Medulla oblongata (tissue), 1 donor: ENCODE results near the gene TNFSF9.
"Not testable (repeated sequence)": the region's sequence is repeated elsewhere in the genome, so short reads cannot be mapped to it uniquely, and the experiment has no call there.

Experiments used
- DNase-seq: peaks from one replicate; pipeline ENCODE4 v3.0.0-alpha.2; 2015; ENCODE audit errors: extremely low spot score

TNFSF9 gene

DNA sequence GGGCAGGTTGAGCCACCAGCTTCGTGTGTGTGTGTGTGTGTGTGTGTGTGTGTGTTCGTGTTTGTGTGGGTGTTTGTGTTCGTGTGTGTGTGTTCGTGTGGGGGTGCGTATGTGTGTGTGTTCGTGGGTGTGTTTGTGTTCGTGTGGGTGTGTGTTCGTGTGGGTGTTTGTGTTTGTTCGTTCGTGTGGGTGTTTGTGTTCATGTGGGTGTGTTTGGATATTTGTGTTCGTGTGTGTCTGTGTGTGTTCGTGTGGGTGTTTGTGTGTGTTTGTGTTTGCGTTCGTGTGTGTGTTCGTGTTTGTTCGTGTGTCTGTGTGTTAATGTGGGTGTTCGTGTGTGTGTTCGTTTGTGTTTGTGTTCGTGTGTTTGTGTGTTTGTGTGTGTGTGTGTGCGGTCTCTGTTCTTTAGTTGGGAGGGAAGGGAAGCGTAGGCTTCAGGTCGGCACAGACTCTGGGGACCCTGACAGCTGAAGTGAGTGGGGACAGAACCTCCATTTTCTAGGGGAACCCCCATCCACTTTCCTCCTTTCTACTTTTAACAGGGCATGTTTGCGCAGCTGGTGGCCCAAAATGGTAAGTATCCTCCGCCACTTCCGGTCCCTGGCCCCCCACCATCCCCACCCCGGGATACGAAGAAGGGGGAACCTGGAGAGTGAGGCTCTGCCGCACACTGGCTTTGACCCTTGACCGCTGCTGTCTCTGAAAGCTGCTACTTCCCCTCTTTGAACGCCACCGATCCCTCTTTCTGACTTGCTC, 1.6 kb downstream of the TNFSF9 start:
- DNase-seq: no peak

DNA sequence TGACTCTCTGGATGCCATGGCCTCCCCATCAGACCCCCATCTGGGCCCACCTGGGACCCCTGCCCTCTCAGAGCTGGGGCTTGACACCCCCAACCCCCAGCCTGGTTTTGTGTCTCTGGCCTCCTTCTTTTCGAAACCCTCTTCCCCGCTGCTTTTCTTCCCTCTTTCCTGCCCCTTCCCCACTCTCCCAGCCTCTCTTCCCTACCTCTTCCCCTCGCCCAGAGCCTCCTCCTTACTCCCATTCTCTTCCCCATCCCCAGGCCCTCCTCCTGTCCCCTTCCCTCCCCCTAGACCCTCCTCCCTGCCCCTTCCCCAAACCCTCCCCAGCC, 2.1 kb downstream of the TNFSF9 start:
- DNase-seq: no peak

DNA sequence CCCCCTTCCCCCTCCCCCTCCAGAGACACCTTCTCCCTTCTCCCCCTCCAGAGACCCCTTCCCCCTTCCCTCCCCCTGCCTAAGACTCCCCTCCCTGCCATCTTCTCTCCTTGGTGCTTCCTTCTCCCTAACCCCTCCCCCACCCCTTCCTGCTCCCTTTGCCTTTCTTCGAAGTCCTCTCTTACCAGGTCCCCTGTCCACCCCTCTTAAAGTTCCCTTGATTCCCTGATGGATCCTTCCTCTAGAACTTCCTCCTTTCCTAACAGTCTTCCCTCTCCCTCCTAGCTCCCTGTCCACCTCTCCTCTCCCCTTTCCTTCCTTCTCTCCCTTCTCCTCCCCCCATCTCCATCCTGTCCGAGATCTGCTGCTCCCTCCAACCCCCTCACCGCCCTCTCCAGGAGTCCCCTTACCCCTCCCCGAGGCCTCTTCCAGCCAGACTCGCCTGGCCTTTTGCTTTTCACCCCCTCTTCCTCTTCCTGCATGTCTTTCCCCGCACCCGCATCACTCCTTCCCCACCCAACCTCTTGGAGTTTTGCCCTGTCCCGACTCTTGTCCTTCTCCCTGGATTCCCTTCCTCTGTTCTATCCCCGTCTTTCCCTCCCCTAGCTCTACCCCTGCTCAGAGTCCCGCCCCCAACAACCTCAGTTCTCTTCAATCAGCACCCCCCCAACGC, 3.1 kb downstream of the TNFSF9 start:
- DNase-seq: no peak

DNA sequence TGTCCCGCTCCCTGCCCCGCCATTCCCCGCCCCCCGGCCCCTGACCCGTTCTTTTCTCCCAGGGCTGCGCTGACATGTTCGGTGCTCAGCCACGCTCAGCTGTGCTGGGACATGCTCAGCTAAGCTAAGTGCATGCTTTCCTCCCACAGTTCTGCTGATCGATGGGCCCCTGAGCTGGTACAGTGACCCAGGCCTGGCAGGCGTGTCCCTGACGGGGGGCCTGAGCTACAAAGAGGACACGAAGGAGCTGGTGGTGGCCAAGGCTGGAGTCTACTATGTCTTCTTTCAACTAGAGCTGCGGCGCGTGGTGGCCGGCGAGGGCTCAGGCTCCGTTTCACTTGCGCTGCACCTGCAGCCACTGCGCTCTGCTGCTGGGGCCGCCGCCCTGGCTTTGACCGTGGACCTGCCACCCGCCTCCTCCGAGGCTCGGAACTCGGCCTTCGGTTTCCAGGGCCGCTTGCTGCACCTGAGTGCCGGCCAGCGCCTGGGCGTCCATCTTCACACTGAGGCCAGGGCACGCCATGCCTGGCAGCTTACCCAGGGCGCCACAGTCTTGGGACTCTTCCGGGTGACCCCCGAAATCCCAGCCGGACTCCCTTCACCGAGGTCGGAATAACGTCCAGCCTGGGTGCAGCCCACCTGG, 3.7 kb downstream of the TNFSF9 start:
- DNase-seq: no peak

DNA sequence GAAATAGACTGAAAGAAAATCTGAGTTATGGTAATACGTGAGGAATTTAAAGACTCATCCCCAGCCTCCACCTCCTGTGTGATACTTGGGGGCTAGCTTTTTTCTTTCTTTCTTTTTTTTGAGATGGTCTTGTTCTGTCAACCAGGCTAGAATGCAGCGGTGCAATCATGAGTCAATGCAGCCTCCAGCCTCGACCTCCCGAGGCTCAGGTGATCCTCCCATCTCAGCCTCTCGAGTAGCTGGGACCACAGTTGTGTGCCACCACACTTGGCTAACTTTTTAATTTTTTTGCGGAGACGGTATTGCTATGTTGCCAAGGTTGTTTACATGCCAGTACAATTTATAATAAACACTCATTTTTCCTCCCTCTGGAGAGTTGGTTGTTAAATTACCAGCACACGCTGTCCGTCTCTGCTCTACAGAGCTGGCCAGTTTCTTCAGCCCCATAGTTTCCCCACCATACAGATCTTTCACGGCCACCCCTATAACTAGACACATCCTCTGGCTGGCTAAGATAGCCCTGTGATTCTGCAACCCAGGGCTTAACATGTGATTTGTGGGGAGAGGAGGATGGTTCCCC, 4.8 kb downstream of the TNFSF9 start:
- no peak for DNase-seq

DNA sequence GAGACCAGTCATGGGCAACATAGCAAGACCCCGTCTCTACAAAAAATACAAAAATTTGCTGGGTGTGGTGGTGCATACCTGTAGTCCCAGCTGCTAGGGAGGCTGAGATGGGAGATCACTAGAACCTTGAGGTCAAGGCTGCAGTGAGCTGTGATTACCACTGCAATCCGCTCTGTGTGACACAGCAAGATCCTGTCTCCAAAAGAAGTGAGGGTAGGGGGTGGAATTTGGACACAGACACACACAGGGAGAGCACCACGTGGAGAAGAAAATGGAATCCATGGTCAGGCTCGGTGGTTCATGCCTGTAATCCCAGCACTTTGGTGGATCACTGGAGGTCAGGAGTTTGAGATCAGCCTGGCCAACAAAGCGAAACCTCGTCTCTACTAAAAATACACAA, 8.7 kb downstream of the TNFSF9 start:
- DNase-seq: no peak

DNA sequence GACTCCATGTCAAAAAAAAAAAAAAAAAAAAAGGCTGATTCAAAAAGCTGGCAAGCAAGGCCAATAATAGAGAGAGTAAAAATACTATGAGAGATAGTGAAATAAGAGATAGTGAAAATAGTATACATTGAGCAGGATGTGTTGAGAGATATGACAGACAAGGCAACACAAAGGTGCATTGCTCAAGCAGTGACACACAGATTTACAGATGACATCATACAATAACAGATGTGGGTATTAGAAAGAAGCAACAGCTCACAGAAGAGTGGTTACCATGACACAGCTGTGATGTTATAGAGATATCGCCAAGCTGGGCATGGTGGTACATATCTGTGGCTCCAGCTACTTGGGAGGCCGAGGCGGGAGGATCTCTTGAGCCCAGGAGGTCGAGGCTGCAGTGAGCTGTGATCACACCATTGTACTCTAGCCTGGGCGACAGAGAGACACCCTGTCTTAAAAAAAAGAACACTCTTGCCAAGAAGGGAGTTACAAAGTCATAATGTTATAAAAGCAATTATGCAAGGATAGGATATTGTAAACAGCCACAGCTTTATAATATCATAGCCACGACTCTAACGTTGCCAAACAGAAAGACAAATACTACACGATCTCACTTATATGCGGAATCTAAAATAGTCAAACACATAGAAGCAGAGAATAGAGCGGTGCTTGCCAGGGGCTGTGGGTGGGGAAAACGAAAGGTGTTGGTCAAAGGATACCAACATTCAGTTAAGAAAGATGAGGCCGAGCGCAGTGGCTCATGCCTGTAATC, 10.3 kb downstream of the TNFSF9 start:
- DNase-seq: no peak

DNA sequence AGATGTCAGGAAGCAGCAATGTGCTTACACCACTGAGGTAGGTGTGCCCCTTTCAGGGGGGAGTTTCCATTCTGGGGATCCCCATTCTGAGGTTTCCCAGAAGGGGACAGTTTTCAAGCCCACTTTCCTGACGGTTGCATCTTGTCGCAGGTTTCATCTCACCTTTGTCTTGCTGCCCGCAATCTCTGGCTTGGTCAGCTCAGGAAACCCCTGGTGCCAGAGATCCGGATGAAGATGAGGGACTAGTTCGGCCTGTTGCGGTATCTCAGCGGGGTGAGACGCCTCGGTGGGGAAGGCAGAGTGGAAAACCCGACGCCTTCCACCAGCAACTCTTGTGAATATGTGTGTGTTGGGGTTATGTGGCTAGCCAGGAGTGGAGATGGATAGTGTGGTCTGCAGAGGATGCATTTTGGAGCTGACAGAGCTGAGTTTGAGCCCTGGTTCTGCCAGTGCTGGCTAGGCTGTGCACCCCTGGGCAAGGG, 13.1 kb downstream of the TNFSF9 start:
- no peak for DNase-seq

DNA sequence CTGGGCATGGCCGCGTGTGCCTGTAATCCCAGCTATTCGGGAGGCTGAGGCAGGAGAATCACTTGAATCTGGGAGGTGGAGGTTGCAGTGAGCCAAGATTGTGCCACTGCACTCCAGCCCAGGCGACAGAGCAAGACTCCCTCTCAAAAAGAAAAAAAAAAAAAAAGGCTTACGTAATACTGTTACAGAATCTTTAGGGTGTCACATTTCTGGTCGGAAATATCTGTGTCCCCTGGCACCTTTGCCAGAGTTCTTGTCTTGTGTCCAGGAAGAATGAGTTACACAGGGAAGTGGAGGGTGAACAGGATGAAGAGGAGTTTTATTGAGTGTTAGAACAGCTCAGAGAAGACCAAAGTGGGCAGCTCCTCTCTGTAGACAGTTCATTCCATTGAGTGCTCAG, 19.9 kb downstream of the TNFSF9 start:
- not testable (repeated sequence) for DNase-seq

DNA sequence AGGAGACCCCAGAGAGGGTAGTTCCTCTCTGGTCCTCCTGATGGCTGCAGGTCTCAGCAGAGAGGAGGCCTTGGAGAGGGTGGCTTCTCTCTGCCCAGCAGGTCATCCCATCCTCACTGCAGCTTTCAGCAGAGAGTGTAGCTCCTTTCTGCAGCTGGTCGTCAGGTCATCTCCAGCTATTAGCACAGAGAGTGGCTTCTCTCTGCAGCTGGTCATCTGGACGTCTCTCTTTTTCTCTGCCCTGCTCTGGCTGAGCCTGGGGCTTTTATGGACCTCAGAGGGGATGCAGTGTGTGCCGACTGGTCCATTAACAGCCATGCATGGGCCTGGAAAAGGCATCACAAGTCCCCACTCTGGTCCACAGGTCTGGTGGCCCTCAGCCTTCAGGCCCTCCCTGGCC, 20.3 kb downstream of the TNFSF9 start:
- no peak for DNase-seq

DNA sequence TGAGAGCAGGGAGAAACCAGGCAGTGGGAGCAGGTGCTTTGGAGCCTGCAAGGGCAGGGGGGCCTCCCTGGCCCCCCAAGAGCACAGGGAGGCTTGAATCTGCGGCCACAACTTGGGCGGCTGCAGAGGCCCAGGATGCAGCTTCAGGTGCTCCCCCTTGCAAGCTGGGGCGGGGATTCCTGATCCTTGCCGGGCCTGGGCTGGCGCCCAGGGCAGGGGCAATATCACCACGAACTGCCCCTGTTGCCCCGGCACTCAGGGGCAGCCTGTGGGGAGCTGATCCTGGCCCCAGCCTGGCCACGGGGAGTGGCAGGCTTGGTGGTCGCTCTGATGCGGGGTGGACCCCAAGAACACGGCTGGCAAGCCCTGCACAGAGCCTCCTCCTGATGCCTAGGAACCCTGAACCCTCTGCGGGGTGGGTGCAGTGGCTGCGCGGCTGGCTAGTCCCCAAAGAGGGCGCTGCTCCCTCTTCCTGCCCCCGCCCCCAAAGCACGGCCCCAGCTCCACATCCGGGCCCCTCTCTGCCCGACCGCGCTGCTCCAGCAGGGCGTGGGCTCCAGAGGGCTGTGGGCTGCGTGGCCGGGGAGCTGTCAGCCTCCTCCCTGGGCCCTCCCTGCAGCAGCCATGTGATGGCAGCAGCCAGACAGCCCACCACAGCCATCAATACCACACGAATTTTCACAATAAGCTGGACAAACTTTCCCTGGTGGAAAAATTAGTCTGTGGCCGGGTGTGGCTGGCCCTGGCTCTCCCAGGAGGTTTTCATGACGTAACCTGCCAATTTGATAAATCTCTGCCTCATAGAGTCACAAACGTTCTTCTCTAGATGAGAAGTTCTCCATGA, 21.0 kb downstream of the TNFSF9 start:
- no peak for DNase-seq

DNA sequence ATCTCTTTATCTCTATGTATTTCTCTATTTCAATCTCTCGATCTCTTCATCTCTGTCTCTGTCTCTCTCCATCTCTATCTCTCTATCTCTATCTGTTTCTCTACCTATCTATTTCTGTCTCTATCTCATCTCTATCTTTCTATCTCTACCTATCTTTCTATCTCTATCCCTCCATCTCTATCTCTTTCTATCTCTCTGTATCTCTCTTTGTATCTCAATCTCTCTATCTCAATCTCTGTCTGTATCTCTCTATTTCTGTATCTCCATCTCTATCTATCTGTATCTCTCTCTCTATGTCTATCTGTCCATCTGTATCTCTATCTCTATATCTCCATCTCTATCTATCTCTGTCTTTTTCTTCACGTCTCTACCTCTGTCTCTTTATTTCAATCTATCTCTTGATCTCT, 25.2 kb downstream of the TNFSF9 start:
- no peak for DNase-seq

DNA sequence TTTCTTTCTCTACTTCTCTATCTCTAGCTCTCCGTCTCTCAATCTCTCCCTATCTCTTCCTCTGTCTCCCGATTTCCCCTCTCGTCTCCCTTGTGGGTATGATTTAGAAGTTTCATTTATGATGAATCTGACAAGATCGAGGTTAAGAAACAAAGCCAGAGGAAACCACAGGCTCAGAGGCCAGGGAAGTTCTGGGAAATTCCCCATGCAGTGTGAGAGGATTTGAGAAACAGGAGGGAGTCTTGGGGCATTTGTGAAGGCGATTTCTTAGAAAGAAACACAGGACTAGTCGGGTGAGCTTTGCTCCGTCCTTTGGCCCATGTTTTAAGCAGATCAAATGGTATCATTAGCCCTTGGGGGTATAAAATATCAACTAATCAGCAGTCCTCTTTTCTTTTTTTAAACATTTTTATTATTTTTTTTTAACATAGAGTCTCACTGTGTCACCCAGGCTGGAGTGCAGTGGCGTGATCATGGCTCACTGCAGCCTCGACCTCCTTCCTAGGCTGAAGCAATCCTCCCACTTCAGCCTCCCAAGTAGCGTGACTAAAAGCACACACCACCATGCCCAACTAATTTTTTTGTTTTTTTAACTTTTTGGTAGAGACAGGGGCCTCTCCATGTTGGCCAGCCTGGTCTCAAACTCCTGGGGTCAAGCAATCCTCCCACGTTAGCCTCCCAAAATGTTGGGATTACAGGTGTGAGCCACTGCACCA, 25.8 kb downstream of the TNFSF9 start:
- no peak for DNase-seq

DNA sequence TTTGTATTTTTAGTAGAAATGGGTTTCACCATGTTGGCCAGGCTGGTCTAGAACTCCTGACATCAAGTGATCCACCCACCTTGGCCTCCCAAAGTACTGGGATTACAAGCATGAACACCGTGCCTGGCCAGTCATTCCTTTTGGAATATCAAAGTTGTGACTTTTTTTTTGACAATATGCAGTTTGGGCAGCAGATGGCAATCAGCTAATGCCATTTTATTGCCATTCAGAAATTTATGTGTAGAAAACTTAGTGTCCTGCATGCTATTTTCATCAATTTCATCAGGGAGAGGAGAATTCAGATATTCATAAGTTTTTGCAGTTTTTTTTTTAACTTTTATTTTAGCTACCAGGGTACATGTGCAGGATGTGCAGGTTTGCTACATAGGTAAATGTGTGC, 31.6 kb downstream of the TNFSF9 start:
- DNase-seq: not testable (repeated sequence)

DNA sequence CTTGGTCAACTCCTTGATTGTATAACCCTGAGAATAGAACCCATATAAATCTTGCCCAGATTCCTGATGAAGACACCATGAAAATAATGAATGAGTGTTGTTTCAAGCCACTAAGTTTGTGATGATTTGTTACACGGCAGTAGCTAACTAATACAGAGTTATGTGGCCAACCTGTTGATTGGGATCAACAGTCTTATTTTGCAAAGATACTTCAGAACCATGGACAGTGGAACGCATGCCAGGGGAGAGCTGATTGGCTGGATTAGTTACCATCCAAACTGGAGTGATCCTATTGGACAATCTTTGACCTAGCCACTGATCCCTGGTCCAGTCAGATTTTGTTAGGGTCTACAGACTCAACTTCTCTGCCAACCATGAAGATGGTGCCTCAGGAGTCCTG, 33.6 kb downstream of the TNFSF9 start:
- DNase-seq: no peak

DNA sequence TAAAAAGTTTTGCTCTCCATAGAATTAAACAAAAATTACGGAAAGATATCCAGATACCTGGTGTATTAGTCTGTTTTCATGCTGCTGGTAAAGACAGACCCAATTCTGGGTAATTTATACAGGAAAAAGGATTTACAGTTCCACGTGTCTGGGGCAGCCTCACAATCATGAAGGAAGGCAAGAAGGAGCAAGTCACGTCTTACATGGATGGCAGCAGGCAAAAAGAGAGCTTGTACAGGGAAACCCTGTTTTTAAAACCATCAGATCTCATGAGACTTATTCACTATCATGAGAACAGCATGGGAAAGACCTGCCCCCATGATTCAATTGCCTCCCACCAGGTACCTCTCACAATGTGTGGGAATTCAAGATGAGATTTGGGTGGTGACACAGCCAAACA, 35.9 kb downstream of the TNFSF9 start:
- DNase-seq: not testable (repeated sequence)

DNA sequence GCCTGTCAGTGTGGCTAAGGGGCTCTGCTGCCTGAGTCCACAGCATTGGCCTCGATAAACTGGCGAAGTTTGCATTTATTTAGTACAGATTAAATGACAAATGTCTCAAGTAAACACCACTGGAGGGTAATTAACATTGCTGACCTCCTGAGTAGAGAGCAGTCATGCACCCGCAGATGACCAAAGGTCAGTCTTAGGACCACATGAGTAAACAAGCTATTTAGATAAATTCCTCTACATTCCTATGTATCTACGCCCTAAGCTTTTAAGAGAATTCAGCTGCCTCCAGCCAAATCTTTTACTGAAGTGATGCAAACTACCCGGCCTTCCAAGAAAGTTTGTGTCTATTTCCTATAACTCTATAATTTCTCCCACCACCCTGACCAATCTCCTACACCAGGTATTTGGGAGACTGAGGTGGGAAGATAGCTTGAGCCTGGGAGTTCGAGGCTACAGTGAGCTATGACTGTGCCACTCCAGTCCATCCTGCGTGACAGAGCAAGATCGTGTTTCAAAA, 37.2 kb downstream of the TNFSF9 start:
- DNase-seq: no peak

DNA sequence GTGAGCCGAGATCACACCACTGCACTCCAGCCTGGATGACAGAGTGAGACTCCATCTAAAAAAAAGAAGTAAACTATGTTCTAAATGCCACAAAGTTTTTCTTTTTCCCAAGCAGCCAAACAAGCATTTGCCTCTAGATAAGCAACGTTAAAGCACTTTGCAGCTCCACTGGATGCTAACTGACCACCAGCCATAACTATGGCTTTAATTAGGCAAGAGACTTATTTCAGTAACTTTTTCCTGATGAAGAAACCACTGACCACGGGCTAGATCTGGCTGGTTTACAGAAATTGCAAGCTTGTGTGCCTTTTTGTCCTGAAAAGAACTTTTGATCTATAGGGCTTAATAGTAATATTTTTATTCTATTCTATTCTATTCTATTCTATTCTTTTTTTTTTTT, 38.0 kb downstream of the TNFSF9 start:
- no peak for DNase-seq

DNA sequence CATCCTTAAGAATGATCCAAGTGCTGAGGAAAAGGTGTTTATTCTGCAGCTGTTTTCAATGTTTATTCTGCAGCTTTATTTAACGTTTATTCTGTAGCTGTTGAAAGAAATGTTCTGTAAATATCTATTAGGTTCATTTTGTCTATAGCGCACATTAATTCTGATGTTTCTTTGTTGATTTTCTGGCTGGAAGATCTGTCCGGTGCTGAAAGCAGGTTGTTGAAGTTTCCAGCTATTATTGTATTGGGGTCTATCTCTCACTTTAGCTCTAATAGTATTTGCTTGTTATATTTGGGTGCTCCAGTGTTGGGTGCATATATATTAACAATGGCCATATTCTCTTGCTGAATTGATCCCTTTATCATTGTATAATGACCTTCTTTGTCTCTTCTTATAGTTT, 39.9 kb downstream of the TNFSF9 start:
- DNase-seq: no peak

DNA sequence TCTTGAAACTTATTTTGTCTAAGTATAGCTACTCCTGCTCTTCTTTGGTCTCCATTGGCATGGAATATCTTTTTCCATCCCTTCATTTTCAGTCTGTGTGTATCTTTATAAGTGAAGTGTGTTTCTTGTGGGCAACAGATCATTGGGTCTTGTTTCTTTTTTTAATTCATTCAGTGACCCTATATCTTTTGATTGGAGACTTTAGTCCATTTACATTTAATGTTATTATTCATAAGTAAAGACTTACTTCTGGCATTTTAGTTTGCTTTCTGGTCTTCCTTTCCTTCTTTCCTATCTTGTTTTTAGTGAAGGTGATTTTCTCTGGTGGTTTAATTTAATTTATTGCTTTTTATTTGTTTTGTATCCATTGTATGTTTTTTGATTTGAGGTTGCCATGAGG, 40.3 kb downstream of the TNFSF9 start:
- no peak for DNase-seq
